H1 (cell line): ENCODE measurements around the gene HOXB3.

Experiments used
- EGR1 ChIP-seq: IDR thresholded peaks from 2 replicates; pipeline ENCODE4 v1.6.1; 2011; ENCODE audit warnings: low read depth, low read length, borderline replicate concordance
- POLR2A ChIP-seq, 2 experiments: IDR thresholded peaks; 1 replicate in 1 of 2; 2 replicates in 1 of 2; pipeline ENCODE4 v1.6.1; 2011; ENCODE audit warnings: low read depth in 2 of 2, low read length in 2 of 2, mild to moderate bottlenecking in 2 of 2; ENCODE audit errors: control extremely low read depth in 1 of 2

DNA sequence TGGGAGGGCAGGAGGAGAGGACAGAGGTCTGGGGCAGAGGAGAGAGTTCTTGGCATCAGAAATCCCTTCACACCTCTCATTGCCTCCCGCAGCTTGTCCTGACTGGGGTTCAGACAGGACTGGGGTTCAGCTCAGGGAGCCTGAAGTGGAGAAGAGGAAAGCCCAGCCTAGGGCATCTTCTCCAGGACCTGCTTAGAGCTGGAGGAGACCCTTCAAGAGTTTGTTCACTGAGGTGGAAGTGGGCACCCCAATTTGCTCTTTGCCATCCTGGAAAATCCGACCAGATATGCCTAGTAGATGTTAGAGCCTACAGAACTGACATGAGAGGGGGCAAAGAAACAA is 2.0 kb downstream of the HOXB3 start:
- TF ChIP-seq EGR1, result no peak
- no peak for TF ChIP-seq POLR2A (IDR thresholded peaks at IDR 0.05; ENCODE audit: control extremely low read depth in 1 of 2, low read depth in 2 of 2, low read length in 2 of 2)
